ENCODE measurements around the gene DRC7.

- no peak for TF ChIP-seq EZH2 (IDR thresholded peaks at IDR 0.05)
- TF ChIP-seq POLR2AphosphoS5 (IDR thresholded peaks at IDR 0.05; ENCODE audit: borderline replicate concordance, low read depth, low read length): no peak
- TF ChIP-seq FOXP2 (optimal IDR thresholded peaks at IDR 0.05; ENCODE audit: control extremely low read depth, extremely low read length, insufficient read depth): no peak
These were observed 43.0 kb upstream of the DRC7 start for GRCh38 chr16:57651344-57652333.
